Stimulated activated CD4-positive, alpha-beta T cell treated with anti-CD3 and anti-CD28 coated beads, Interleukin-1b, Interleukin-23, amount 100 ng/mL, for 4 hours (primary cell): ENCODE measurements around the gene CAMK2D.

Source experiments
- DNase-seq, 2 donors: peaks; one replicate each; pipeline ENCODE4 v3.0.0-alpha.2; 2020; ENCODE audit warnings: low read depth in 2 of 2

Gene CAMK2D

GRCh38 chr4:113604955-113605354 is 156.6 kb downstream of the CAMK2D start:
- DNase-seq: no peak

DNA sequence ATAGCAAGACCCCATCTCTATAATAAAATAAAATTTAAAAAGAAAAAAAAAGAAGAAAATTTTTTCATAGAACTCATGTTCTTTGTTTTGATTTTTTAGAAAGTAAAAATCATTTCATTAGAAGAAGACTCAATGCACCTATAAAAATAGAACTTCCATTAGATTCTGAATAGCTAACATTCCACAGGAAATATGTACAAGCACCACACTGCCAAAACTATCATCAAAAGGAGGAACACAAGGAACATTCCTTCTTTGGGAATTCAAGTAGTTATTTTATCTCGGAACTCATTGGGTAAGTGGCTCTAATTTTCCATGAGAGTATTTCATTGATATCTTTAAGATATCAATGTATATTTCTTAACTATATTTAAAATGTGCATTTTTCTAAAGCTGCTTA is 157.6 kb downstream of the CAMK2D start:
- no peak for DNase-seq

GRCh38 chr4:113602646-113603228 is 158.8 kb downstream of the CAMK2D start:
- DNase-seq: no peak

DNA sequence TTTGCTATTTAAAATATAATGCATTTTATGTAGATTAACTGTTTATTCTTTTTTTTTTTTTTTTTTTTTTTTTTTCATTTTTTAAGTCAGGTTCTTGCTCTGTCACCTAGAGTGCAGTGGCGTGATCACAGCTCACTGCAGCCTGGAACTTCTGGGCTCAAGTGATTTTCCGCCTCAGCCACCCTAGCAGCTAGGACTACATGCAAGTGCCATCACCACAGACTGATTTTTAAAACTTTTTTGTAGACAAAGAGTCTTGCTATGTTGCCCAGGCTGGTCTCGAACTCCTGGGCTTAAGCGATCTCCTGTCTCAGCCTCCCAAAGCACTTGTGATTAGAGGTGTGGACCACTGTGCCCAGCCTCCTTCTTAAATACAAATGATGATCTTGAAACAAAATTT is 159.9 kb downstream of the CAMK2D start:
- no peak for DNase-seq

DNA sequence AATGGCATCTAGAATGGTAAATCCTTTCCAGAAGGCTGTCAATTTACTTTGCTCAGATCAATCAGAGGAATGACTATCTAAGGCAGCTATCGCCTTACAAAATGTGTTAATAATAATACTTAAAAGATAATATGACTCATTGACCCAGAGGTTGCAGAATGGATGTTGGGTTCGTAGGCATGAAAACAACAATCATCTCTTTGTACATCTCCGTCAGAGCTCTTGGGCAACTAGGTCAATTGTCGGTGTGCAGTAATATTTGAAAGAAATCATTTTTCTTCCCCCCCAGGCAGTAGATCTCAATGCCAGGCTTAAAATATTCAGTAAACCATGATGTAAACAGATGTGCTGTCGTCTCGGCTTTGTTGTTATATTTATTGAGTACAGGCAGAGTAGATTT is 165.1 kb downstream of the CAMK2D start:
- no peak for DNase-seq

GRCh38 chr4:113594231-113594556 is 167.3 kb downstream of the CAMK2D start:
- no peak for DNase-seq

GRCh38 chr4:113593400-113594230 is 167.9 kb downstream of the CAMK2D start:
- no peak for DNase-seq

GRCh38 chr4:113591982-113592381 is 169.6 kb downstream of the CAMK2D start:
- DNase-seq: no peak

DNA sequence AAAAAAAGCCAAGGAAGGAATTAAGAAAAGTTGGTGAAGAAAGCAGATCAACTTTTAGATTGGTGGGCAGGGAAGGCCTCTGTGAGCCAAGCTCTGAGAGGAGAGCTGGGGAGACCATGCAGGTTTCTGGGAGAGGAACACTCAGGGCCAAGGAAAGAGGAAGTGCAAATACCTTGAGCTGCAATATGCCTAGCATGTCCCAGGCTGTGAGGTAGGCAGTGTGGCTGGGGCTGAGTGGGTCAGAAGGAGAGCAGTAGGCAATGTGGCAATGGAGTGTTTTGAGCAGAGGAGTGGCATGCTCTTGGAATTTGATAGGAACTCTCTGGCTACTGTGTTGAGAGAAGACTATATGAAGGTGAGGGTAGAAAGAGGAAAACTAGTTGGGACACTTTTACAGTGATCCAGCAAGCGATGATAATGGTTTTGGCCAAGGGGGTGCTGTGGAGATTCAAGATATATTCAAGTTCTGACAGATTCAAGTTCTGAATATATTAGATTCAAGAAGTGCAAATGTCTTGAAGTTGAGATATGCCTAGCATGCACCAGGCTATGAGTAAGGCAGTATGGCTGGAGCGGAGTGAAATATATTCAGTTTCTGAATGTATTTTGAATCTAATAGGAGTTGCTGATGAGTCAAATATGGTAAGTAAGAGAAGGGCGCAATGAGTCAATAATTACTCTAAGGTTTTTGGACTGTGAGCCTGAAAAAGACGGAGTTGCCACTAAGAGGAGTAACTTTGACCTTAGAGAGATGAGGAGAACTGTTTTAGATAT is 172.5 kb downstream of the CAMK2D start:
- no peak for DNase-seq

- no peak for DNase-seq
These were observed 173.8 kb downstream of the CAMK2D start for GRCh38 chr4:113587640-113588275.

GRCh38 chr4:113587156-113587555 is 174.4 kb downstream of the CAMK2D start:
- DNase-seq: no peak

- no peak for DNase-seq
These were observed 175.5 kb downstream of the CAMK2D start for GRCh38 chr4:113586072-113586471.

DNA sequence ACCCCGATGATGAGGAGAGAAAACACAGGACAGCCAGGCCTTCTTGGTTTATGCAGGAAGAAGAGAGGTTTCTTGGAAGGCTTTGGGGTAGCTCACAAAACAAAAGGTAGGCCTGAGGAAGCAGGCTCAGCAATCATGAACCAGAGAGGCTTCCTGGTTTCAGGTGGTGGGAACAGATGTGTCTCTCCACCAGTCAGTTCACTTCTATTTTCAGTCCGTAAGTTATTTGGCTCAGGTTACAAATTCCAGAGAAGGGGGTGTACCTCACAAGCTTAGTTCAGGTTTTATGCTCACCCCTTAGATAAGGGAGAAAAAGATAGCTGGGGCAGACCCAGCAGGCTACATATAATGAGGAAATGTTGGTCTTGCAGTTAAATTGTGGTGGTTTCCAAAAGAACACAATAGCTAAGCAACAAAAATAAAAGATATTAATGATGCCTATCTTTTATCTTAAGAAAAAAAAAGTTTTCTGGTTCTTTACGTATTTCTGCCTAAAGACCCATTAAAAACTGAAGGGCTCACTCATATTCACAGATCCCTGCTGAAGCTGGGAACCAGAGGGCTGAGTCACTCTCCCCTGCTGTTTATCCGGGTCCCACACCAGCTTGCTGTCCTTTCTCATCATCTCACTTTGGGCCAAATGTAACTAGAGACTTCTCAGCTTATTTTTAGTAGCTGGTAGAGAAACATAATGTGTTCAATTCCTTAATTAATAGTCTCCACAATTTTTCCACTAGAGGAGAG is 177.0 kb downstream of the CAMK2D start:
- DNase-seq: no peak

GRCh38 chr4:113582737-113583136 is 178.8 kb downstream of the CAMK2D start:
- DNase-seq: no peak

GRCh38 chr4:113579360-113579759 is 182.2 kb downstream of the CAMK2D start:
- DNase-seq: no peak

- no peak for DNase-seq
These were observed 184.4 kb downstream of the CAMK2D start for GRCh38 chr4:113576947-113577678.

- DNase-seq: no peak
These were observed 186.1 kb downstream of the CAMK2D start for GRCh38 chr4:113575401-113575800.

- no peak for DNase-seq
These were observed 186.9 kb downstream of the CAMK2D start for GRCh38 chr4:113574636-113575103.

GRCh38 chr4:113572620-113573019 is 188.9 kb downstream of the CAMK2D start:
- DNase-seq: no peak

DNA sequence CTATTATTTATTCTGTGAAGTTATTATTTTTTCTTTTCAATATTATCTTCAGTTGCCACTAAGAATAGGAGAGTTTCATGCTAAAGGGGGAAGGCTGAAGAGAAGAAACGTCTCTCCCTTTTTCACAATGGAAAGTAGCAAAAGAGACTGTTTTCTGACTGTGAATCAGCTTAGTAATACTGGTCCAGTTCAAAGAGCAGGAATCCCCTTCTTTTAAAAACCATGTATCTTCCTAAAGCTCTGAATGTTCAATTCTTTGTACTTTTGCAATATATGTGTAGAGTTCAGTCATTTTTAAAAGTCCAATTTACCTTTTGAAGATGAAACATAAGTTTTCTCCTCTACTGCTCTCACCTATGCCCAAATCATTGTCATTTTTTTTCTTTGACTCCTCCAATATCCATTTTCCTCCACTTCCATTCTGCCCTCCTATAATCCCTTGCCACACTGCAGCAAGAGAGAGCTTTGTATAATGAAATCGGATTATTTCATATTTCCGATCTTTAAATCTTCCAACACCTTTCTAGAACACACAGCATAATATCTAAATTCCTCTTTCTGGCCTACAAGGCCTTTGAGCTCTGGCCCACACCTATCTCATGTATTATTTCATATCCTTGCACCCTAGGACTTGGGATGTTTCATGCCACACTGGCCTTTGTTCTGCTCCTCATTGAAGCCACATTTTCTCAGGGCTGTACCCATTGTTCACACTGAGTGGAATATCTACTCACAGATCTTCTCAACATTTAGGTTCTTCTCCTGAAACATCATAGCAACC is 195.3 kb downstream of the CAMK2D start:
- no peak for DNase-seq
